Endothelial cell of hepatic sinusoid (primary cell): ENCODE measurements around the gene AHRR.
"Not testable (repeated sequence)": the region's sequence is repeated elsewhere in the genome, so short reads cannot be mapped to it uniquely, and the experiment has no call there.

Experiments
- in situ Hi-C: cut with HindIII; loops from 2 replicates; pipeline ENCODE4 v1.10.0; 2017; ENCODE audit warnings: low sequenced_read_pairs

AHRR gene

GRCh38 chr5:362978-363765 lies 41.7 kb downstream of the AHRR start:
- in situ Hi-C loops, result no loop called here

GRCh38 chr5:364497-364896 lies 43.0 kb downstream of the AHRR start:
- in situ Hi-C loops, result no loop called here

DNA sequence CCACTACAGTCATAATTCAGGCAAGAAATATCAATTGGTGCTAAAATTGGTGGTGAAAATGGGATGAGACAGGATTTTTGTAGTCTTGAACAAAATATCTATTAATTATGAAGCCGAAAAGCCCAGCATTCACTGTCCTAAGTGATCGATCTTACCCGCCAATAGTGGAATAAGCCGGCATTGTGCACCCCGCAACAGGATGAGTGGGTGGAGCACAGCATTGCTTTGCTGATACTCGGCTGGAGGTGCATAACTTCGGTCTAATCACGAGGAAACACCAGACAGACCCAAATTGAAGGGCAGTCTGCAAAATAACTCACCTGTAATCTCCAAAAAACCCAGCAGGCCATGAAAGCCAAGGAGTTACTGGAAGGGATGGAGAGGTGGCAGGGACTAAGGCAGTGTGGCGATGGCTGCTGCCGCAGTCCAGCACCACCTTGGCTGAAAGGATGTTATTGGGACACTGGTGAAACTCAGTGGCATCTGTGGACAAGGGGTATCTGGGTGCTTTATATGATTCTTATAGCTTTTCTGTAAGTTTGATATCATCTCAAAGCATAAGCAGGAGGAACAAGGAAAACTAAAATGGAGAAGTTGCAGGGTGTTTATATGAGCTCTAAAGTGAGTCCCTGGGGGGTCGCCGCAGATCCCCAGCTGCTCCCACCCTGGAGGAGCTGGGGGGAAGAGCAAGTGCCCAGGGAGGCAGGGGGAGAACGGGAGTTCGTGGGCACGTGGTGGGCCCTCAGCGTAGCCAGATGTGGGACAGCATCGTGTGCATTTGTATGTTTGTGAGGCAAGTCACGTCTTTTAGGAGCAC lies 45.2 kb downstream of the AHRR start:
- in situ Hi-C loops, result no loop called here

DNA sequence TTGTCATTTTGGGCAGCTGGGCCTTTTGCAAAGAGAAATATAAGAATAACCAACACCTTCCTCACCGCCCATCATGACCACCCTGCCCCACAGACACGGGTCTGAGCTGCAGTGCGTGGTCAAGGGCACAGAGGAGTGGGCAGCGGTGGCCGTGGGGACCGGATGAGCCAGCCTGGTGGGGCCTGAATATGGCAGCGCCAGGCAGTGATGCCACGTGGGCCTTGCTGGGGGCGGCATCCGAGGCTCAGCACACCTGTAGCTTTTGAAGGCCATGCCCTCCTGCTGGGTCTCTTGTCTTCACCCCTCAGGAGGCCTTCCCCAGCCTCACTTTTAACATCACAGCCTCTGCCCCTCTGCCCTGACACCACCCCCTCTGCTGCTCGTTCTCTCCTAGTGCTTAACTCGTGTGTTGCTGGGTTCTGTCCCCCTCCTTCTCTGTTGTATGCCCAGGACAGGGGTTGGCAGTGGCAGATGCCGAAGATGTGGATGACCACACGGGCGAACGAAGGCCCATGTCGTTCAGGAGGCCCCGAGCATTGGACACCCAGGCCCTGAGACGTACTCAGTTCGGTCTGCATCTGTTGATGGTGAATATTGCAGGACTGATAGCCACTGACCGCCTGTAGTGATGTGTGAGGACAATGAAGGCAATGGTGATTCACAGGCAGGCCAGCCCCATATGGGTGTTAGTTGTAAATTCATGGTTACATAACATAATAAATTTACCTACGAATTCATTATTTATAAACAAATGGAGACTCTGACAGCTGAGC lies 46.0 kb downstream of the AHRR start:
- in situ Hi-C loops, result no loop called here

- in situ Hi-C loops, result no loop called here
Observed at GRCh38 chr5:368183-369084, 46.9 kb downstream of the AHRR start.

- in situ Hi-C loops, result no loop called here
Observed at GRCh38 chr5:369151-369868, 47.8 kb downstream of the AHRR start.

DNA sequence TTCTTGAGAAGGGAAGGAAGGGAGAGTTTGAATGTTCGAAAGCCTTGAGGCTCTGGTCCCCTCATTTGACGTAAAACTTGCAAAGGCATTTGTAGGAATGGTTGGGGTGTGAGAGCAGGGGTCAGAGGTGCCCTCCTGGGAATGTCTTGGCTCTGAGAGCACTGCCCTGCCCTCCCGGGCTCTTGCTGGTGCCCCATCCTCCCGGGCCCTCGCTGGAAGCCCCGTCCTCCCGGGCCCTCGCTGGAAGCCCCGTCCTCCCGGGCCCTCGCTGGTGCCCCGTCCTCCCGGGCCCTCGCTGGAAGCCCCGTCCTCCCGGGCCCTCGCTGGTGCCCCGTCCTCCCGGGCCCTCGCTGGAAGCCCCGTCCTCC lies 48.3 kb downstream of the AHRR start:
- in situ Hi-C loops, result not testable (repeated sequence)

DNA sequence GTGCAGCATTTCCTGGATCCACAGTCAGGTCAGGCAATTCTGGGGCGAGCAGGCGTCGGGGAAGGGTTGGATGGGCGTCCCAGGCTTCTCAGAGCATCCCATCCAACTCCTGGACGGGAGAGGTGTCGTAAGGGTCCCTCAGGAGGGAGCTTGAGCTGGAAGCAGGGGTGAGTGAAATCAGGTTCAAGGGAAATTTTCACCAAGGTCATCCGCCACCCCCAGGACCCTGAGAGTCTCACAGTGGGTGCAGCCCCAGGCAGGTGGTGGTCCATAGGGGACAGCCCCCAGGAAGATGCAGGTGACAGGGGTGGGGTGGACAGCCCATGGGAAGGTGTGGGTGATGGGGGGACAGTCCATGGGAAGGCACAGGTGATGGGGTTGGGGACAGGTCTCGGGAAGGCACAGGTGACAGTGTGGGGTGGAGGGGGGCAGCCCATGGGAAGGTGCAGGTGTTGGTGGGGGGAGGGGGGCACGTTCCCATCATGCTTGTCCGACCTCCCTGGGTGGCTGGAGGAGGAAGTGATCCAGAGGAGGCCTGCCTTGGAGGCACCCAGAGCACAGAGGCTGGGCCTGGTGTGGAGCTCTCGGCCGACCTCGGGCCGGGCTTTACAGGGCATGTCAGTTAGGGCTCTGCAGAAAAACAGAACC lies 48.9 kb downstream of the AHRR start:
- in situ Hi-C loops, result no loop called here

DNA sequence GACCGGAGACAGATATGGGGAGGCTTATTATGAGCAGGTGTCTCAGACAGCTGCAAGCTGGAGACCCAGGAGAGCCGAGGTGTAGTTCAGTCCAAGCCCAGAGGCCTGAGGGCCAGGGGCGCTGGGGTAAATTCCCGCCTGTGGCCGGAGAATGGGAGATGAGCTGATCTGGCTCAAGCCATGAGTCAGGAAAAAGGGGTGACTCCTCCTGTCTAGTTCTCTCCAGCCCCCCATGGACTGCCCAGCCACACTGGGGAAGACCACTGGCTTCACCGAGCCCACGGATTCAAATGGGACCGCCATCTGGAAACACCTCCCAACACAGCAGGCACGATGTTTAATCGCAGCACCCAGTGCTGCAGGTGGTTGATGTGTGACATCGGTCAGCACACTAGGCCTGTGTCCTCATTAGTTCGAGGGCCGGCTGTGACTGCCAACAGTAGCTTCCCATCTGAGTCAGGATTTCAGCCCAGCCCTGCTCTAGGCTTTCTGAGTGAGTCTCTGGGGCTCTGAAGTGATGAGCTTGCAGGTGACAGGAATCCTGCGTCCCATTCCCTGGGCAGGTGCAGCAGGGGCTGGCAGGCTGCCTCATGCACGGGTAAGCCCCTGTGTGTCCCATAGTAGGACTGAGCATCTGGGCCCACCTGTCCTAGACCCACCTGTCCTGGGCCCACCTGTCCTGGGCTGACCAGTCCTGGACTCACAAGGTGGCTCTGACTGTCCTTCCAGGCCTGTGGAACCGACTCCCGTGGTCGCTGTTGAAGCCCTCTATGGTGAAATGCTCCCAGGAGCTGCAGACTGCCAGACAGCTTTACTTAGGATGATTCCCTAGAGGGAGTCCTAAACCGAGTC lies 49.7 kb downstream of the AHRR start:
- in situ Hi-C loops, result no loop called here

DNA sequence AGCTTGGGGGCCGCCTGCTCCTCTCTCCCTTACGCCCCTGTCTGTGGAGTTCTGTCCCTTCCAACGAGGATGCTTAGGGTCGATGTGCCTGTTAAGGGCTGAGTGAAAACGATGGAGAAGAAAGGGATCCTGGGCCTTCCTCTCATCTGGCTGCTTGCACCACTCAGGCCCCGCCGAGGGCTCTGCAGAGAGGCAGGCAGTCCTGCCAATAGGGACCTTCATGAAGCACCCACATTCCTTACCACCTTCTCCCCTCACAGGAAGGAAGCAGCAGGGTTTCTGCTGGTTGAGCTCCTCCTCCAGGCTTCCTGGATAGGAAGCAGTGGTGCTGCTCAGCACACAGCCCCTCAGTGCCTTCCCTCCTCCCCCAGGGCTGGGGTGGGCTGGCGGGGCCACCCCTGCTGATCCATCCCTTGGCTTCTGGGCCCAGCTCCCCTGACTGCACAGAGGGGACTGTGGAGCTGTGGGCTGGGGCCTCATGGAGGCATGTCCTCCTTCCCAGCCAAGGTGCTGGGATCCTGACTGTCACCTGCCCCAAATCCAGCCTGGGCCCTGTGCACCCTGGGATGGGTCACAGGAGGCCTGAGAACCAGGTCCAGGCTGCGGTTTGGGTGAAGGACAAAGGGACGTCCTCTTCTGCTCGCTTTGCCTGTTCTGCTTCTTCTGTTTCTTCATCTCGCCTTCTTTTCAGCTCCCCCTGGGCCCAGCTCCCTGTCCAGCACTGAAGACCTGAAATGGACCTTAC lies 50.5 kb downstream of the AHRR start:
- in situ Hi-C loops, result no loop called here

- in situ Hi-C loops, result no loop called here
Observed at GRCh38 chr5:372556-372995, 51.1 kb downstream of the AHRR start.

DNA sequence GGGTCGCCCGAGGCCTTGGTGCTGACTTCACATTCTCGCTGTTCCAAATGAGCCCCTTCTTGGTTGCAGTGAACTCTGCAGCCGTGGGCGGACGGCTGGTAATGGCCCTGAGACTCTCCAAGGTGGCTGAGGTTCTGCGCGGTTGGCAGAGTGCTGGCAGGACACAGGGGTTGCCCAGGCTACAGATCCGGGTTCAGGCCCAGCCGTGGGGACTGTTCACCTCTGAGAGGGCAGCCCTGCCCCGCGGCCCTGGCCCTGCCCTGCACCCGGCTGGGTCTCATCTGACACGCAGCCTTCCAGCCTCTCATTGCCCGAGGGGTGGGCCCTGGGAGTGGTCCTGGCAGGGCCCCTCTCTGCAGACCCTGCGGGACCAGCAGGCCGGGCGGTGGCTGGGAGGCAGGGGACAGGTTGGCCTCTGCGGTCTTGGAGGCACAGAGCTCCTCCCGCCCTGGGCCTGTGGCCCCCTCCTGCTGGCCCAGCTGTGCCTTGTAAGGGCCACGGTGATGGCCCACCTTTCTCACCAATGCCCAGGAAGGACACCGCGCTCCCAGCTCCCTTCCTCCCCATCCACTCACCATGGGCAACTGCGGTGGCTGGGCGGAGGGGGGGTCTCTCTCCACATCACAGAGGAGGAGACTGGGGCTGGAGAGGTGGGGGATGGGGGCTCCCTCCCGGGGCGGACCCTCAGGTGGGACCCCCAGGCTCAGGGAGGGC lies 51.6 kb downstream of the AHRR start:
- in situ Hi-C loops, result no loop called here

DNA sequence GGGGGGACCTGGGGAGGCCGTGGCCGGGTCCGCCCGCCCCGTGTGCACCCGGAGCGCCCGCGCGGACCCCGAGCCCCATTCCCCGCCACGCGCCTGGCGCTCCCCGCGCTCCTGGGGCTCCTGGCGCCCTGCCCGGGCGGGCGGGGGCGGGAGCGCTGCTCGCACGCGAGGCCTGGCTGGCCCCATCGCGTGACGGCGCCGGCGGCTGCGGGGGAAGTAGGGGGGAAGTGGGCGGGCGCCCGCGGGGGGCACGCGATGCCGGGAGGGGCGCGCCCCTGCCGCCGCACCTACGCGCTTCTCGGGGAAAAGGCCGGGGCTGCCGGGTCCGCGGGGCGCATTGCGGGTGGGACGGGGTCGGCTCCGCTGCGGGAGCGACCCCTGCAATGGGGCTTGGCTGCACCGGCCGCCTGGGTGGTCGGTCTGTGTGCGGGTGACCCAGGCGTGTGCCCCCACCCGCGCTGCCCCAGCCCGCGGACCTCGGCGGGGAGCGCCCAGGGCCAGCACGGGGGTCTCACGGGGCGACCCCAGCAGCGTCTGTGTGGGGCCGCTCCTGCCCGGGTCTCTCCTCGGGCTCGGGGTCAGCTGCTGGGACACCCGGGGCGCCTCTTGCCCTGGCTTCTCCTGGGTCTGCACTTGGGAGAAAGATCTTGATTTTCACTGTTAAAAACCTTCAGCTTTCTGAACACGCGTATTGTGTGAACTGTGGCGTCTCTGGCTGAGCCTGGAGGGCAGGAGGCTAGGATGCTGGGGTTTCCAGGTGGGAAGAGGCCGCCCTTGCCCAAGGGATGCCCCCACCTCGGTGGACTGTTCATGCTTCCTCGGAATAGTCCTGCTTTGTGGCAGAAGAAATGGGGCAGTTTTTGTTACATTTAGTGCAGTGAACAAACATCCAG lies 52.4 kb downstream of the AHRR start:
- in situ Hi-C loops, result no loop called here

DNA sequence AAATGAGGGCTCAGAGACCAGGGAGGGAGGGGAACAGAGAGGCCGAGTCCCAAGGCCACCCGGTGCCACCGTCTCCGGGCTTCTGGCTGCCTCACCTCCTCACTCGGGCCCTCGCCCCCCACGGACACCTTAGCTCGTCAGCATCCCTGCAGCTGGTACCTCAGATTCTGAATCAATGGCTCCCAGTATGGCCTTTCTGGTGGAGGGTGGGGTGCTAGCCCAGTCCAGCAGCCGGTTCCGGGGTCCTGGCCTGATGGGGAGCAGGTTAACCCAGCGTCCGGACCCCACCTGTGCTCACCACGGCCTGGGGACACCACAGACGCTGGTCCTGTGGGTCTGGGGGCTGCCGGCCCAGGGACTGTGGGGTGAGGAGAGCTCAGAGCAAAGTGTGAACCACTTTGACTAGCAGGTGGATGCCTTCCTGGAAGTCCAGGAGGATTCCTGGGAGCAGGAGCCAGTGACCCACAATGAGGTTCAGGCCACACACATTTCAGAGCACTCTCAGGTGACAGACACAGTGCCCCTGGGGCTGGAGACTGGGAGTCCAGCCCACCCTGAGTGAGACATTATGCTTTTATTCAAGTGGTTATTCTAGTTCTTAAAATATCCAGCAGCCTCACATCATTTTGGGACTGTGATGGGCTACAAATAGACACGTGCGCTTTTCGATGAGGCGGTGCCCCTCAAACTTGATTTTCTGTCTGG lies 53.3 kb downstream of the AHRR start:
- in situ Hi-C loops, result no loop called here

- in situ Hi-C loops, result no loop called here
Observed at GRCh38 chr5:375336-375920, 53.9 kb downstream of the AHRR start.
